NCI-H2196 (cell line): ENCODE data around the gene IGSF21.
"Not testable (repeated sequence)": the region's sequence is repeated elsewhere in the genome, so short reads cannot be mapped to it uniquely, and the experiment has no call there.

ENCODE experiments used
- DNase-seq: peaks from one replicate; lab custom pipeline; 2025; ENCODE audit not compliant: unreplicated experiment; lab: John Stamatoyannopoulos, UW

IGSF21 gene

GRCh38 chr1:18416126-18416525 lies 308.5 kb downstream of the IGSF21 start:
- not testable (repeated sequence) for DNase-seq

- no peak for DNase-seq
Measured at GRCh38 chr1:18417316-18418269, 310.0 kb downstream of the IGSF21 start.

GRCh38 chr1:18419113-18419844 lies 311.7 kb downstream of the IGSF21 start:
- DNase-seq = no peak

- DNase-seq = no peak
Measured at GRCh38 chr1:18419845-18420184, 312.2 kb downstream of the IGSF21 start.

- DNase-seq = no peak
Measured at GRCh38 chr1:18422076-18422777, 314.6 kb downstream of the IGSF21 start.

GRCh38 chr1:18422954-18423353 lies 315.4 kb downstream of the IGSF21 start:
- no peak for DNase-seq

GRCh38 chr1:18426580-18426979 lies 319.0 kb downstream of the IGSF21 start:
- no peak for DNase-seq
